ENCODE data around the gene EFCAB14.
"Not testable (repeated sequence)": the region's sequence is repeated elsewhere in the genome, so short reads cannot be mapped to it uniquely, and the experiment has no call there.

Gene EFCAB14

DNA sequence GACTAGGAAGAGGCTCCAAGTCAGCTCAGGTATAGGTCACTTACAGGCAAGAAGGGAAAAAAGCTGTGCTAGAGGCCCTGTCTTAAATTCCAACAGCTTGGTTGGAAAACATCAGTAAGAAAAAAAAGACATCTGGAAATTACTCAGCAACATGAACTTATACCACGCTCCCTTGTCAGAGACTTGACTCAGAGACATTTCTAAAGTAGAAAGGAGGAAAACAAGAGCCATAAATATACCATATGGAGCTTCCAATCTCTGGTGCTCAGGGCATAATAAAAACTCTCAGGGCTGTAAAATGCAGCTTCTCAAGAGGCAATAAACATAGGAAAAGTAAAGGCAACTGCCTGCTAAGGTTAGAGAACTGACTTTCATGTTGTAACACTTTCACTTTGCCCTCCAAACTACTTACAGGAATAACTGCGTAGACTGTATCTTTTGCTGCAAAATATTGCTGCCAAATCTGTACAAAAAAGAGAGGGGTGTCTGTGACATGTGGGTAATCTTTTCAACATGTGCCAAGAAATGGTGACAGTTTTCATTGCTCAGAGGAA is 65.4 kb downstream of the EFCAB14 start:
- TF ChIP-seq, protein P1, sequence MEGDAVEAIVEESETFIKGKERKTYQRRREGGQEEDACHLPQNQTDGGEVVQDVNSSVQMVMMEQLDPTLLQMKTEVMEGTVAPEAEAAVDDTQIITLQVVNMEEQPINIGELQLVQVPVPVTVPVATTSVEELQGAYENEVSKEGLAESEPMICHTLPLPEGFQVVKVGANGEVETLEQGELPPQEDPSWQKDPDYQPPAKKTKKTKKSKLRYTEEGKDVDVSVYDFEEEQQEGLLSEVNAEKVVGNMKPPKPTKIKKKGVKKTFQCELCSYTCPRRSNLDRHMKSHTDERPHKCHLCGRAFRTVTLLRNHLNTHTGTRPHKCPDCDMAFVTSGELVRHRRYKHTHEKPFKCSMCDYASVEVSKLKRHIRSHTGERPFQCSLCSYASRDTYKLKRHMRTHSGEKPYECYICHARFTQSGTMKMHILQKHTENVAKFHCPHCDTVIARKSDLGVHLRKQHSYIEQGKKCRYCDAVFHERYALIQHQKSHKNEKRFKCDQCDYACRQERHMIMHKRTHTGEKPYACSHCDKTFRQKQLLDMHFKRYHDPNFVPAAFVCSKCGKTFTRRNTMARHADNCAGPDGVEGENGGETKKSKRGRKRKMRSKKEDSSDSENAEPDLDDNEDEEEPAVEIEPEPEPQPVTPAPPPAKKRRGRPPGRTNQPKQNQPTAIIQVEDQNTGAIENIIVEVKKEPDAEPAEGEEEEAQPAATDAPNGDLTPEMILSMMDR (IDR thresholded peaks at IDR 0.05; ENCODE audit: insufficient read depth, low read length, poor library complexity, severe bottlenecking): no peak
- Histone ChIP-seq H3K36me3 (ENCODE audit: control insufficient read depth, insufficient read depth, low read length) (peaks cover 1% of the 10 kb centered on the region), H3K4me3 (replicated peaks; ENCODE audit: low read depth, low read length) (no peak overlapping the region), H3K27me3 (replicated peaks; ENCODE audit: control insufficient read depth, insufficient read depth, low read length) (no peaks in the 10 kb centered on the region)
- no peak for DNase-seq (ENCODE audit: extremely low read depth, insufficient read length)

DNA sequence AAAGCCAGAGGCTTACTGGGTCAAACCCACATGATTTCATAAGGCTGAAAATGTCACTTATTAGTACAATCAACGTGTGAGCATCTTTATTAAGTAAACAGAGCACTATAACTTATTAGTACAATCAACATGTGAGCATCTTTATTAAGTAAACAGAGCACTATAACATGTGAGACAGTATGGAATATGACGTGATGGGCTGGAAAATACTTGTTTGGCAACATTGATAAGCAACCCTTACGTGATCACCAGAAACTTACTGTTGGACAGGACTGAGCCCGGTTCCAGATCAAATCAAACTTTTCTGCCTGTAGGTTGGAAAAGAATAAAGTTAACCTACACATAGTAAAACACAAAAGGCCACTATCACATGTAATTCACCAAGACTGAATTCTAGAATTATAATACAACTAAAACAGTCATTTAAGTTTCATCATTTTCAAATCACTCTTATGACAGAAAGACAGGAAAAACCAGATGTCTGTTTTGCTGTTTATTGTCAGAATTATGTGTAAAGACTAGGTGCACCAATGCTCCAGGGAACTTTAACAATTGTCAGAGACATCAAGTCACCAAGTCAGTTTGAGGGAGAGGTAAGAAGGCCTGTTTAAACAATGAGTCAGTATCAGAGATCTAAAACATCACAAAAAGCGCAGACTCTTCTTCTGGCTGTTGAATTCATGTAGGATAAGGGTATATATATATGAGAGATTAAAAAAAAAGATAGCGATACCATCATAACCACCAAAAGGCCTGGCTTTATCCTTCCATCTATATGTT is 66.4 kb downstream of the EFCAB14 start:
- TF ChIP-seq, protein P1 (IDR thresholded peaks at IDR 0.05; ENCODE audit: insufficient read depth, low read length, poor library complexity, severe bottlenecking): no peak
- Histone ChIP-seq H3K36me3 (ENCODE audit: control insufficient read depth, insufficient read depth, low read length) (peaks cover 1% of the 10 kb centered on the region), H3K4me3 (replicated peaks; ENCODE audit: low read depth, low read length) (no peak overlapping the region), H3K27me3 (replicated peaks; ENCODE audit: control insufficient read depth, insufficient read depth, low read length) (no peaks in the 10 kb centered on the region)
- DNase-seq (ENCODE audit: extremely low read depth, insufficient read length): no peak

GRCh38 chr1:46651152-46651551 is 67.8 kb downstream of the EFCAB14 start:
- not testable (repeated sequence) for H3K36me3 ChIP-seq (ENCODE audit: control insufficient read depth, insufficient read depth, low read length); DNase-seq (ENCODE audit: extremely low read depth, insufficient read length); H3K27me3 ChIP-seq (replicated peaks; ENCODE audit: control insufficient read depth, insufficient read depth, low read length); H3K4me3 ChIP-seq (replicated peaks; ENCODE audit: low read depth, low read length)

DNA sequence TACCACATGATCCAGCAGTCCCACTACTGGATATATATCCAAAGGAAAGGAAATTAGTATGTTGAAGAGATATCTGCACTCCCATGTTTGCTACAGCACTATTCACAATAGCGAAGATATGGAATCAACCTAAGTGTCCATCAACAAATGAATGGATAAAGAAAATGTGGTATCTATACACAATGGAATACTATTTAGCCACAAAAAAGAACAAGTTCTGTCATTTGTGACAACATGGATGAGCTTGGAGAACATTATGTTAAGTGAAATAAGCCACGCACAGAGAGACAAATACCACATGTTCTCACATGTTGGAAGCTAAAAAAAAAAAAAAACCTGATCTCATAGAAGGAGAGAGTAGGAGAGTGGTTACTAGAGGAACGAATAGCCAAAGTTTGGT is 68.4 kb downstream of the EFCAB14 start:
- H3K36me3 ChIP-seq (ENCODE audit: control insufficient read depth, insufficient read depth, low read length): no peaks in the 10 kb centered on the region; the same call in 1 of the 2 replicates
- no peaks in the 10 kb centered on the region for H3K27me3 ChIP-seq (replicated peaks; ENCODE audit: control insufficient read depth, insufficient read depth, low read length)
- TF ChIP-seq, protein P1 (IDR thresholded peaks at IDR 0.05; ENCODE audit: insufficient read depth, low read length, poor library complexity, severe bottlenecking): no peak
- DNase-seq (ENCODE audit: extremely low read depth, insufficient read length): no peak
- H3K4me3 ChIP-seq (replicated peaks; ENCODE audit: low read depth, low read length): no peak overlapping the region

GRCh38 chr1:46649764-46650163 is 69.2 kb downstream of the EFCAB14 start:
- no peaks in the 10 kb centered on the region; the same call in 1 of the 2 replicates for H3K36me3 ChIP-seq (ENCODE audit: control insufficient read depth, insufficient read depth, low read length)
- H3K27me3 ChIP-seq (replicated peaks; ENCODE audit: control insufficient read depth, insufficient read depth, low read length): no peaks in the 10 kb centered on the region
- TF ChIP-seq, protein P1 (IDR thresholded peaks at IDR 0.05; ENCODE audit: insufficient read depth, low read length, poor library complexity, severe bottlenecking): no peak
- no peak for DNase-seq (ENCODE audit: extremely low read depth, insufficient read length)
- H3K4me3 ChIP-seq (replicated peaks; ENCODE audit: low read depth, low read length): no peak overlapping the region

DNA sequence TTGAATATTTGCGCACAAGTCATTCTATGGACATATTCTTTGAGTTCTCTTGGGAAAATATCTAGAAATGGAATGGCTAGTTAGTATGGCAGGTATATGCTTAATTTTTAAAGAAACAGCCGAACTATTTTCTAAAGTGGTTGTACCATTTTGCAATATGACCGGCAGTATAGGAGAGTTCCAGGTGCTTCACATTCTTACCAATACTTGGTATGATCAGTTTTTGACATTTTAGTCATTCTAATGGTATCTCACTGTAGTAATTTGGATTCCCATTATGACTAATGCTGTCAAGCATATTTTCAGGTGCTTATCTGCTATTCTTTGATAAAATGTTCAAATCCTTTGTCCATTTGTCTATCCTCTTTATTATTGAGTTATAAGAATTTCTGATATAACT is 71.3 kb downstream of the EFCAB14 start:
- TF ChIP-seq, protein P1 (IDR thresholded peaks at IDR 0.05; ENCODE audit: insufficient read depth, low read length, poor library complexity, severe bottlenecking): no peak
- H3K27me3 ChIP-seq (replicated peaks; ENCODE audit: control insufficient read depth, insufficient read depth, low read length): no peaks in the 10 kb centered on the region
- no peak for DNase-seq (ENCODE audit: extremely low read depth, insufficient read length)
- no peak overlapping the region for H3K4me3 ChIP-seq (replicated peaks; ENCODE audit: low read depth, low read length)
- H3K36me3 ChIP-seq (ENCODE audit: control insufficient read depth, insufficient read depth, low read length): no peaks in the 10 kb centered on the region; the same call in 1 of the 2 replicates
